ENCODE measurements around the gene ZNF275. TPM values are rescaled to one million over a fixed set of nuclear protein-coding genes. Genes with fewer than 3 reads are reported as not detected.

The ZNF275 gene
- total and polyA plus RNA-seq, 2 donors (not counting 1 experiment from before 2014, with no cell fraction given), result 8.8 to 17.6 TPM

- no peaks in the 10 kb centered on the region for H4K20me1 ChIP-seq (ENCODE audit: control insufficient read depth, insufficient read depth, low read length, poor library complexity, severe bottlenecking)
- TF ChIP-seq, protein P1, sequence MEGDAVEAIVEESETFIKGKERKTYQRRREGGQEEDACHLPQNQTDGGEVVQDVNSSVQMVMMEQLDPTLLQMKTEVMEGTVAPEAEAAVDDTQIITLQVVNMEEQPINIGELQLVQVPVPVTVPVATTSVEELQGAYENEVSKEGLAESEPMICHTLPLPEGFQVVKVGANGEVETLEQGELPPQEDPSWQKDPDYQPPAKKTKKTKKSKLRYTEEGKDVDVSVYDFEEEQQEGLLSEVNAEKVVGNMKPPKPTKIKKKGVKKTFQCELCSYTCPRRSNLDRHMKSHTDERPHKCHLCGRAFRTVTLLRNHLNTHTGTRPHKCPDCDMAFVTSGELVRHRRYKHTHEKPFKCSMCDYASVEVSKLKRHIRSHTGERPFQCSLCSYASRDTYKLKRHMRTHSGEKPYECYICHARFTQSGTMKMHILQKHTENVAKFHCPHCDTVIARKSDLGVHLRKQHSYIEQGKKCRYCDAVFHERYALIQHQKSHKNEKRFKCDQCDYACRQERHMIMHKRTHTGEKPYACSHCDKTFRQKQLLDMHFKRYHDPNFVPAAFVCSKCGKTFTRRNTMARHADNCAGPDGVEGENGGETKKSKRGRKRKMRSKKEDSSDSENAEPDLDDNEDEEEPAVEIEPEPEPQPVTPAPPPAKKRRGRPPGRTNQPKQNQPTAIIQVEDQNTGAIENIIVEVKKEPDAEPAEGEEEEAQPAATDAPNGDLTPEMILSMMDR (IDR thresholded peaks at IDR 0.05), result no peak
- no peak for TF ChIP-seq EZH2 (IDR thresholded peaks at IDR 0.05; ENCODE audit: borderline replicate concordance, insufficient read depth, low read depth, low read length, poor library complexity, severe bottlenecking)
- no peaks in the 10 kb centered on the region for H3K27me3 ChIP-seq (replicated peaks in 1 of 4; ENCODE audit: control extremely low read depth in 1 of 4, control insufficient read depth in 3 of 4, insufficient read depth in 4 of 4, low read length in 3 of 4)
- H3K9ac ChIP-seq (ENCODE audit: low read length), result no peak overlapping the region
- H3K4me1 ChIP-seq (ENCODE audit: control insufficient read depth in 2 of 2, insufficient read depth in 2 of 2, low read length in 2 of 2), result no peaks in the 10 kb centered on the region
- Mint-ChIP-seq H3K9me3 (ENCODE audit: insufficient read depth) (no peaks in the 10 kb centered on the region), H3K4me1 (no peaks in the 10 kb centered on the region), H3K4me3 (no peak overlapping the region), H3K27me3 (peaks cover 5% of the 10 kb centered on the region), H3K27ac (no peak overlapping the region)
- ChIA-PET CTCF (no interaction called here), POLR2A (no interaction called here)
- no peak overlapping the region for H2AFZ ChIP-seq (ENCODE audit: insufficient read depth, low read depth, low read length, poor library complexity, severe bottlenecking)
- no peak overlapping the region for H3K4me3 ChIP-seq (ENCODE audit: control extremely low read depth in 1 of 5, extremely low read depth in 1 of 5, insufficient read depth in 1 of 5, low read depth in 2 of 5, low read length in 4 of 5)
- WGBS (ENCODE audit: insufficient coverage), result no CpG with 5 or more reads among the region's 4 CpGs
- no peaks in the 10 kb centered on the region for H3K79me2 ChIP-seq (ENCODE audit: control insufficient read depth, insufficient read depth, low read length)
- no peaks in the 10 kb centered on the region for H3K9me3 ChIP-seq (ENCODE audit: control extremely low read depth in 1 of 3, control insufficient read depth in 2 of 3, insufficient read depth in 1 of 3, low read length in 2 of 3)
- ATAC-seq (ENCODE audit: low read depth) (no peak), DNase-seq (no peak)
- intact Hi-C loops (cut with micrococcal nuclease), result no loop called here
- H3K27ac ChIP-seq (ENCODE audit: low read length in 2 of 2), result no peak overlapping the region
- no peak overlapping the region for H3K4me2 ChIP-seq (replicated peaks; ENCODE audit: low read depth, low read length, poor library complexity, severe bottlenecking)
- H3K36me3 ChIP-seq (replicated peaks in 1 of 2; ENCODE audit: control extremely low read depth in 1 of 2, control insufficient read depth in 1 of 2, extremely low read depth in 1 of 2, insufficient read depth in 2 of 2, low read length in 1 of 2), result no peaks in the 10 kb centered on the region
These were observed 31.7 kb downstream of the ZNF275 start for GRCh38 chrX:153365670-153366069.

DNA sequence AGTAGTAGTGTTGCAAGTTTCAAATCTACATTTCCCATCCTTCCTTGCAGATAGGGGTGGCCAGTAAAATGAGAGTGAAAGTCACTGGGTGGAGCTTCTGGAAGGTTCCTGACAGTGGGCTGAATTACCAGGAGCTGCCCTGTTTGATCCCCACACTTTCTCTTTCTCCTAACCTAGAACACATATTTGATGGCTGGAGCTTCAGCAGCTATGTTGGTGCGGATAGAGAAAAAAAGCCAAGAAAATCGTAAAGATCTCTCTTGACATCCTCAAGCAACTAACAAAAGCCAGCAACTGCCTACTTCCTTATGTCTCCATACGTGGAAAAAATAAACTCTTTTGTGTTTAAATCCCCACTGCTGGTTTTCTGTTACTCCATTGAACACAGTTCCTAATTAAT lies 32.2 kb downstream of the ZNF275 start:
- no peak overlapping the region for H3K27ac Mint-ChIP-seq
- intact Hi-C loops (cut with micrococcal nuclease), result no loop called here
- H3K4me1 Mint-ChIP-seq, result no peaks in the 10 kb centered on the region

More for the DNA sequence above, 32.2 kb downstream of the ZNF275 start:
- Mint-ChIP-seq H3K9me3 (ENCODE audit: insufficient read depth) (no peaks in the 10 kb centered on the region), H3K27me3 (peaks cover 6% of the 10 kb centered on the region), H3K4me3 (no peak overlapping the region)
- POLR2A ChIA-PET, result no interaction called here
- Histone ChIP-seq H3K27me3 (replicated peaks in 1 of 4; ENCODE audit: control extremely low read depth in 1 of 4, control insufficient read depth in 3 of 4, insufficient read depth in 4 of 4, low read length in 3 of 4) (no peaks in the 10 kb centered on the region), H4K20me1 (ENCODE audit: control insufficient read depth, insufficient read depth, low read length, poor library complexity, severe bottlenecking) (no peaks in the 10 kb centered on the region), H3K4me2 (replicated peaks; ENCODE audit: low read depth, low read length, poor library complexity, severe bottlenecking) (no peak overlapping the region), H3K79me2 (ENCODE audit: control insufficient read depth, insufficient read depth, low read length) (no peaks in the 10 kb centered on the region), H3K9me3 (ENCODE audit: control extremely low read depth in 1 of 3, control insufficient read depth in 2 of 3, insufficient read depth in 1 of 3, low read length in 2 of 3) (no peaks in the 10 kb centered on the region), H2AFZ (ENCODE audit: insufficient read depth, low read depth, low read length, poor library complexity, severe bottlenecking) (no peak overlapping the region), H3K4me3 (ENCODE audit: control extremely low read depth in 1 of 5, extremely low read depth in 1 of 5, insufficient read depth in 1 of 5, low read depth in 2 of 5, low read length in 4 of 5) (no peak overlapping the region), H3K4me1 (ENCODE audit: control insufficient read depth in 2 of 2, insufficient read depth in 2 of 2, low read length in 2 of 2) (no peaks in the 10 kb centered on the region), H3K27ac (ENCODE audit: low read length in 2 of 2) (no peak overlapping the region), H3K36me3 (replicated peaks in 1 of 2; ENCODE audit: control extremely low read depth in 1 of 2, control insufficient read depth in 1 of 2, extremely low read depth in 1 of 2, insufficient read depth in 2 of 2, low read length in 1 of 2) (no peaks in the 10 kb centered on the region), H3K9ac (ENCODE audit: low read length) (no peak overlapping the region)
- CTCF ChIA-PET, result no interaction called here
- no peak for ATAC-seq (ENCODE audit: low read depth)
- WGBS (ENCODE audit: insufficient coverage), result no CpG with 5 or more reads among the region's 3 CpGs
- DNase-seq, result no peak
- no peak for TF ChIP-seq EZH2 (IDR thresholded peaks at IDR 0.05; ENCODE audit: borderline replicate concordance, insufficient read depth, low read depth, low read length, poor library complexity, severe bottlenecking)
- TF ChIP-seq, protein P1 (IDR thresholded peaks at IDR 0.05), result no peak
